ENCODE data around the gene B3GAT1.

The B3GAT1 gene

GRCh38 chr11:134441281-134441680, 29.2 kb upstream of the B3GAT1 start:
- DNase-seq, result no peak

DNA sequence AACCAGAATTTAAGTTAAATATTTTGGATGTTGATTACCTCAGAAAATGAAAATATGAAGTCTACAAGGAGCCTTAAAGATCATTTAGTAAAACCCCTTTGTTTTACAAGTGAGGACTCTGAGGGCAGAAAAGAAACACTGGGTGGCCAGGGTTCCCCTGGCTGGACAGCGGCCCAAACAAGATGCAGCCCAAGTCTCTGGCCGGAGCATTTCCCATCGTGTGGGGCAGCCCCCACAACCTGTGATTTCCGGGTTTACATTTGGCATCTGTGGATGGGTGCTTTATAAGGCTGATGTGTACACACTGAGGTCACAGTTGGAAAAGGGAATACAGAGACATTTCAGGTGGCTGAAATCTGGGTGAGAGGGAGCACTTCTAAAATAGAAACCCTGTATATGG, 28.8 kb upstream of the B3GAT1 start:
- DNase-seq, result no peak

DNA sequence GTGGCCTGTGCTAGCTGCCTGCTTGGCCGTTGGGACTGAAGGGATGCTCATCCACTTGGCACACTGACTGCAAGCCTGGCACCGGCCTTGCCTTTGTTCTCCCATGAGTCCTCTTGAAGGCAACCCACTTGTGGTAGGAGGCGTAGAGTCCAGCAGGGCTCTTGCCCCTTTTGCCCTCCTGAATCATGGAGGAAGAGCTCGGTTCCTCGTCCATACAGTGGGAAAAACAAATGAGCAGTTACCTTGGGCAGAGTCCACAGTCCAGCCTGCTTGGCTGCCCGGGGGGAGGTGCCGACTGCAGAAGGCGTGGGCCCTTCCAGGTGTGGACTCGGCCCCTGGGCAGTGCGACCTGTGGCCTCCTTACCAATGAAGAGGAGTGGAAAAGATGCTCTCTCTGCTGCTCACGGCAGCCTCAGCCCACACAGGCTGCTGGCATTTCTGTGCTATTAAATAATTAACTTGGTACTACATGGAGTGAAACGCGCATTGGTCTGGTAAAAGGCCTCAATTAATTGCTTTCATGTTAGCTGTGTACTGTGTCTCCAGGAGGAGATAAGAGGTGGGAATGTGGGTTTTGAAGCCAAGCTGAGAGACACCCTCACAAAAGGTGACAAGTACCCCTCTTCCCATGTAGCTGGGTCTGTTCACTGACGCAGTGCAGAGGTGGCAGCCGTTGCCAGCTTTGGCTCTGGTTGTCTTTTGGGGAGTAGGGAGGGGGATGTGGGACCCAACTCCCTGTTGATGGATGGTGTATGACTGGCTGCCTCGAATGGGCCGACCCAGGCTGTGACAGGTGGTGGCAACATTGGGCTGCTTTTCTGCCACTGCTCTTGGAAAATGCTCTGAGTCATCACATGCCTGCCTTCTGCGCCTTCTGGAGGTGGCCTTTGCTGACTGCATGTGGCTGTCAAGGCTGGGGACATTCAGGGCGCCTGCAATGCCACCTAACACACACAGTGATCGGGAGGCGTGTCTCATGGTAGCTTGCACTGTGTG, 26.8 kb upstream of the B3GAT1 start:
- no peak for DNase-seq

- no peak for DNase-seq
Observed at GRCh38 chr11:134437821-134438220, 25.8 kb upstream of the B3GAT1 start.

DNA sequence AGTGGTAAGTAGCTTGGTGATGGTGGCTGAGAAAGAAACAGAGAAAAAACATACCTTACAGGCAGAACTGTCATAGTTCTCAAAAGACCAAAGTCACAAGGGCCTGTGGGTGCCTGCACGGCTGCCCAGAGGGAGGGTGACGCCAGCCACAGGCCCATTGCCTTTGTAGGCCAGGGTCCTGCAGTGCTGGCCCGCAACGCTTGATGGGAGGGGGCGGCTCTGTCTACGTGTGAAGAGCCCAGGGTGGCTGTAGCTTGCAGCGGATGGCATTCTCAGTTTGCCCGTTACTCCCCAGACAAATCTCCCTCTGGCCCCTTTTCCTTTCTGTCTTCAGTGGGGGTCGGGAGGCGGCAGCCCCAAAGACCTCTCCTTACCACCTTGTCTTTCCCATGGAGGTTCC, 24.7 kb upstream of the B3GAT1 start:
- DNase-seq, result no peak

DNA sequence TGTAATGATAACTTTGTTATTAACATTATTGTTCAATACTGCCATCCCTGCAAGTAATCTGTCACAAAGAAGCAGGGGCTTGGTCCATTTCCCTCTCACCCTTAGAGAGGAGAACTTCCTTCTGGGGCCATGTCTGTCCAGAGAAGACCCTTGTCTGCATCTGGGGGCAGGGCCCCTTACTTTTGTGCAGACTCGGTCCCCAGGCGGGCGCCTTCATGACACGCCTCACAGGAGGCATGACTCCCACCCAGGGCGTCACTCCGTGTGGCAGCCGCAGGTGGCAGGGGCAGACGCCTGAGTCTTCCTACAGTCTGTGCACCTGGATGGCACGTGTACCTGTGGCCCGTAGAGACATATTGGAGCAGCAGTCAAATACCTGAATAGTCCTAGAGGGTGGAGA, 21.8 kb upstream of the B3GAT1 start:
- DNase-seq, result no peak

DNA sequence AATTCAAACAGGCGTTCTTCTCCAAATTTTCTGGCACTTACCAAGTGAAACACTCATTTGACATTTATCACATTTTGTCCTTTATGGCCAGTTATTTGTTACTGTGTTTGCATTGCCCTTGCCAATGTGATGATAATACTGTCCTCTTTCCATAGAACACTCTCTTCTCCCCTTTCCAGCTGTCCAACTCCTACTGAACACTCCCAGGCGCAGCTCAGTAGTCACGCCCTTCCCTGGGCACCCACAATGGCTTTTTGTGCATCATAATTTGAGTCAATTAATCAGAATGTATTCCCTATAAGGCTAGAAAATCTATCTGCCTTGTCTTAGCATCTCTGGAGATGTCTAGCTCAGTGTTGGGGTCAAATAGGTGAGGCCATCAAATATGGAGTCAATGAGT, 21.2 kb upstream of the B3GAT1 start:
- no peak for DNase-seq

DNA sequence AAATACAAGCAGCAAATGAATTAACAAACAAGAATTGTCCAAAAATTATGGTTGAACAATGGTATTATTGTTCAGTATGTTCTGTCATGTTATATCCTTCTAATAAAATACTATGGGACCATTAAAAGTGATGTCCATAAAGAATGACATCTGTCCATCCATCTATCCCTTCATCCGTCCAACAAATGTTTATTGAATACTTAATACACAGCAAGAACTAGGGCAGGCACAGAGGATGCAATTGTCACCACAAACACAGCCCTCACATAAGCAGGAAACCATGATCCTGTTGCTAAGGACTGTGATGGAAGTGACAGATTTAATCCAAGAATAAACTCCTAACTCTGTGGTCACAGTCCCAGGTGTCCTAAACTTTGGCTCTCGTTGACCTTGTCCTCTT, 20.7 kb upstream of the B3GAT1 start:
- no peak for DNase-seq

- DNase-seq, result no peak
Observed at GRCh38 chr11:134429106-134429505, 17.1 kb upstream of the B3GAT1 start.

DNA sequence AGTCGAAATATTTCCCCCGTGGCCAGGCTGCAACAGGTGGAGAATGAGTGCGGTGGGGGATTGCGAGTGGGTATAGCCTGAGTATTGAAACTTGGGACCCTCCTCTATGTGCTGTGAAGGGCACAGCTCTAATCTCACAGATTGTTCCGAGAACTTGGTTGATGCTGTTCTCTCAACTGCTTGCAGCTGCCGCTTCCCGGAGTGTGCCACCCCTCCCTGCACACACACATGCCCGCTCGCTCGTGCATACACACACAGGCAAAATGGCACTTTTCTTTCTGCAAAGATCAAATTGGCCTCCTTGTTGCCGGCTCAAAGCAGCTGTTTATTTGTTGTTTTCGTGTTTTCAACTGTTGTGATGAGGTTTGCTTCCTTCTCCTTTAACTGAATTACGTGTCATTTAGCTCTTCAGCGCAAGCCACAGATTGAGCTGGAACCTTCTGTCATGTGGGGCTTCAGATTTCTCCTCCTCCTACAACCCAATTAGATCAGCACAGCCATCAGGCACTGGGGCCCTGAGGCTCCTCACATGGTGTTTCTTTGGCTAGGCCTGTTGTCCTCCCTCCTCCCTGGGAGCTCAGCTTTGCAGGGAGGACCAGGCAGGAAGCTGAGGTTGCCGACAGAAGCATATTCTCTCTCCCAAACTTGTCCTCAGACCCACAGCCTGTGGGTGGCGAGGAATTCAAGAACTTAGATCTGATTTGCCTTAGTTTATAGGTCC, 13.9 kb upstream of the B3GAT1 start:
- no peak for DNase-seq

GRCh38 chr11:134425413-134425812, 13.4 kb upstream of the B3GAT1 start:
- DNase-seq, result no peak

DNA sequence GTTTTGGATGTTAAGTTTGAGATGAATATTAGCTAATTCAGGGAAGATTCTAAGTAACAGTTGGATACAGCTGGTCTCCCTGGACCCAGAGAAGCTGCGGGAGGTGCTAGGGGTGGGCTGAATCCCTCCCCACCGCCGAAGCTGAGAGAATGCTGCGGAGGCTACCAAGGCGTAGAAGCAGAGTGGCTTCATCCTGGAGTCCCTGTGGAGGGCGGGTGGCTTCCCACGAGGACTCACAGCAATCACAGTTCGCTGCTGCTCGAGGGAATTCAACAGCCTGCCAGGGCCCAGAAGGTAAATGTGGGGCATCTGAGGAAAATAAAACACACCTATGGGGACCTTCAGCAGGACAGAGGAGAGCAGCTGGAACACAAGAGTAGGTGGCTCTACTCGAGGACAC, 11.1 kb upstream of the B3GAT1 start:
- DNase-seq, result no peak

DNA sequence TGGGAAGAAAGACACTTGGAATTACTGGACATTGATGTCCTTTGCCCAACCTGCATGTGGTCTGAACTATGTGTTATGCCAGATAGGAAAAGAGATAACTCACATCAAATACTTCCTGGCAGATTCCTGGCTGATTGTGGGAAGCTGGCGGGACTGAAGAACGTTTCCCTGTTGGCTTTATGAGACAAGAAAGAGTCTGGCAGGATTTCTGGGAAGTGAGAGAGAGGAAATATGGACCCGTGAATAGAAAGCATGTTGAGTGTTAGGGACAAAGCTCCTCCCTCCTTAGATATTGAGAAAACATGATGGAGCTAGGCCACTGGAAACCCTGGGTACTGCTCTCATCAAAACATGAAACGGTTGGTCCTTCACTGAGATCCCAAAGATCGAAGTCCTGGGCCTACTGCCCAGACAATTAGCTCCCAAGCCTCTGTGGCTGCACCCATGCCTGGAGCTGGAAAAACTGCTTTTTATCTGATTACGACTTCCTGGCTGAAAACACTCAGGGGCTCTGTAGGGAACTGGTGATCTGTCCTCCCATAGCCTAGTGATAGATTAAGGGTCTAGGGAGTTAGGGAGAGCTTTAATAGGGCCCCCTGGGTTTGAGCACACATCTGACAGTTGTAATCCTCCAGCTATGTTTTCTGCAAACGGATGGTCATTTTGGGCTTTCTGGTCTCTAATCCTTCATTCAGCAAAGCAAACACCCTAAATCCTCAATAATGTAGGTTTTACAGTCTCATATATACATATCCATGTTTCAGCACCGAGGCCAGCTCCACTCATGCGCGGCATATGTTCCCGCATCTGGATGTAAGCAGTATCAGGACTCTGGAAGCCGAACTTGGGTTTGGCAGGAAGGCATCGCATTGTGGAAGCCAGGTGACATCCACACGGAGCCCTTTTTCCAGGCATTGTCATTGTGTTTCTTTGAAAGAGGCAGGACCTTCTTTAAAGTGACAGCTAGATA, 6.1 kb upstream of the B3GAT1 start:
- no peak for DNase-seq

- DNase-seq, result no peak
Observed at GRCh38 chr11:134416726-134417125, 4.7 kb upstream of the B3GAT1 start.

- DNase-seq, result no peak
Observed at GRCh38 chr11:134414766-134415765, 3.0 kb upstream of the B3GAT1 start.

- DNase-seq, result no peak
Observed at GRCh38 chr11:134413826-134414731, 2.0 kb upstream of the B3GAT1 start.

GRCh38 chr11:134413043-134413825, 1.2 kb upstream of the B3GAT1 start:
- DNase-seq, result no peak

DNA sequence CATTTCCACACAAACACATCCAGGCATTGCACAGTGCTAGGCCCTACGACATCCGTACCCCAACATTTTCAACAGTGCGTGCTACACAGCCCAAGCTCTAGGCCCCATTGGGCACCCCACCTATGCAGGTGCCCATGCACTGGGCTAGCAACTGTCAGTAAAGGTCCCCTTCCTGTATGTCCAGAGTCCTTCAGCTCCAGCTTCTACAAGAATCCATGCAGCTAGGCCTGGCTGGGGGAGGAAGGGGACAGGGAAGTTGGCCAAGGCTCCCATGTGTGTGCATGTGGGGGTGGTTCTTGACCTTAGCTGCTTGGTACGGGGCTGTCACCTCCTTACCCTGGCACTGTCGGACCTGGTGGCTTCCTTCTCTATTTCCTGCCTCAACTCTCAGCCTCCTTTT, 1.3 kb downstream of the B3GAT1 start:
- no peak for DNase-seq

- no peak for DNase-seq
Observed at GRCh38 chr11:134409552-134410429, 2.3 kb downstream of the B3GAT1 start.

Data from EL (cell line).